Caki2 (cell line): ENCODE data around the gene PAPOLB. TPM values are rescaled to one million over a fixed set of nuclear protein-coding genes. Genes with fewer than 3 reads are reported as not detected.

Experiments
- DNase-seq: peaks from one replicate; pipeline ENCODE4 v3.0.0-alpha.2; 2015; ENCODE audit warnings: low read depth
- in situ Hi-C: cut with HindIII; loops from 2 replicates; pipeline ENCODE4 v1.10.0; 2016; ENCODE audit warnings: low sequenced_read_pairs, low pct_unique_long_range_greater_than_20kb, mixed read lengths
- total RNA-seq: library from RNA; depleted of rRNA; stranded (reverse); fragments of >200 nt; shearing (Covaris generic); gene quantifications from 2 replicates; pipeline ENCODE4 v1.2.3, GENCODE V29; 2014; ENCODE audit warnings: low replicate concordance

Gene PAPOLB
- total RNA-seq, 1 experiment from 2014 or later, result not detected

GRCh38 chr7:4851459-4852422 is 10.1 kb downstream of the PAPOLB start:
- DNase-seq, result no peak
- in situ Hi-C loops, result no loop called here

GRCh38 chr7:4850262-4850795 is 11.5 kb downstream of the PAPOLB start:
- in situ Hi-C loops, result no loop called here
- DNase-seq, result no peak

GRCh38 chr7:4849390-4849789 is 12.4 kb downstream of the PAPOLB start:
- no peak for DNase-seq
- in situ Hi-C loops, result no loop called here

GRCh38 chr7:4845740-4846142 is 16.1 kb downstream of the PAPOLB start:
- in situ Hi-C loops, result no loop called here
- no peak for DNase-seq

DNA sequence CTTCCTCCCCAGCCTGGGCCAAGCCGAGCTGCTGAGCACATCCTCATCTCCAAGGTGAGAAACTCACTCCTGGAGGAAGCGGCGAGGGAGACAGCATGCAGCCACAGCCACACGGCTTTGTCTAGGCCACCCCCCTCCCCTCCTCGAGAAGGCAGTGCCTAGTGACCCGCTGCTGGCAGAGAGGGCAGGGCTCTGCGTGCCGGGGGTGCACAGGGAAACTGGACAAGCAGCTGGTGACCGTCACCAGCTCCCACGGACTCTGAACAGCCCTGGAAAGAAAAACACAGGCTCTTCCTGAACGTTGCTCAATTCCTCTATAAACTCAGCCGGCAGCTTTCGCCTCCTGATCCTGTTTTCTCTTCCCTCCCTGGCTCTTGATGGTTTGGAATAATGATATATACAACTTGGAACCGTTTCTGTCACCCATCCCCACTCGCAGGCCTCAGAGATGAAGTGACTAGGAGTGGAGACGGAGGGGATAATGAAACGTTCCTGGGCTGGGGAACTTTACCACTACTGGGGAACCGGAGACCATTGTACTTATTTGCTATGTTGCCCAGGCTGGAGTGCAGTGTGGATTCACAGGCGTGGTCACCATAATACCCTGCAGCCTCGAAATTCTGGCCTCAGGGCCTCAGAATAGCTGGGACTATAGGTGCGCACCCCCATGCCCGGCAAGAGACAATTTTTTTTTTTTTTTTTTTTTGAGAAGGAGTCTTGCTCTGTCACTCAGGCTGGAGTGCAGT is 19.3 kb downstream of the PAPOLB start:
- in situ Hi-C loops, result no loop called here
- no peak for DNase-seq

DNA sequence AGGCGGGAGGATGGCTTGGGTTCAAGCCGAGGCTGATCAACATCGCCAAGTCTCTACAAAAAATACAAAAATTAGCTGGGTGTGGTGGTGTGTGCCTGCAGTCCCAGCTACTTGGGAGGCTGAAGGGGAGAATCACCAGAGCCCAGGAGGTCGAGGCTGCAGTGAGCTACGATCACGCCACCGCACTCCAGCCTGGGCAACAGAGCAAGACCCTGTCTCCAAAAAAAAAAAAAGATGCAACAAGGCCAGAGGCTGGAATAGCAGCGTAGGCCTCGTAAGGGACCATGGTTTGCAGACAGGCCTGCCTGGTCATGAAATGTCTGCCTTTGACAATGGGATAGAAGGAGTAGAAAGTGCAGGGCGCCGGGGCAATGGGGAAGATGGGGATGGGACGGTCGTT is 20.0 kb downstream of the PAPOLB start:
- no peak for DNase-seq
- in situ Hi-C loops, result no loop called here

GRCh38 chr7:4841007-4841784 is 20.6 kb downstream of the PAPOLB start:
- DNase-seq, result no peak
- in situ Hi-C loops, result no loop called here

DNA sequence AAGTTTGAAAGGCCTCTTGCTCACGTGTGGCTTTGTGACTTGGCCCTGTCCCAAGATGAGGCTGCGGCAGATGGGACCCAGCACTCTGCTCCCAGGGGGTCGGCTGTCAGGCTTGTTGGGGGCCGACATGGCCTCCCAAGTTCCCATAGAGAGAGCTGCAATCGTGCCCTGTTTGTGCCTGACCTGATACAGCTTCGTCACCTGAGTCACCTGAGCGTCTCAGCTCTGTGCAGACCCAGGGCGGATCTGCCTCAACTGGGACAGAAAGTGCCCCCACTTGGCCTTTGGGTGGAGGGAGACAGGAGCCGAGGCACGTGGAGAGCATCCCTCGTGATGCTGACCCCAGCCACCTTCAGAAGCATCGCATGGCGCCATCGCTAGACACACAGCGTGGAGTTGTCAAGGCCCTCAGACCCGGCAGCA is 21.7 kb downstream of the PAPOLB start:
- DNase-seq, result no peak
- in situ Hi-C loops, result no loop called here

DNA sequence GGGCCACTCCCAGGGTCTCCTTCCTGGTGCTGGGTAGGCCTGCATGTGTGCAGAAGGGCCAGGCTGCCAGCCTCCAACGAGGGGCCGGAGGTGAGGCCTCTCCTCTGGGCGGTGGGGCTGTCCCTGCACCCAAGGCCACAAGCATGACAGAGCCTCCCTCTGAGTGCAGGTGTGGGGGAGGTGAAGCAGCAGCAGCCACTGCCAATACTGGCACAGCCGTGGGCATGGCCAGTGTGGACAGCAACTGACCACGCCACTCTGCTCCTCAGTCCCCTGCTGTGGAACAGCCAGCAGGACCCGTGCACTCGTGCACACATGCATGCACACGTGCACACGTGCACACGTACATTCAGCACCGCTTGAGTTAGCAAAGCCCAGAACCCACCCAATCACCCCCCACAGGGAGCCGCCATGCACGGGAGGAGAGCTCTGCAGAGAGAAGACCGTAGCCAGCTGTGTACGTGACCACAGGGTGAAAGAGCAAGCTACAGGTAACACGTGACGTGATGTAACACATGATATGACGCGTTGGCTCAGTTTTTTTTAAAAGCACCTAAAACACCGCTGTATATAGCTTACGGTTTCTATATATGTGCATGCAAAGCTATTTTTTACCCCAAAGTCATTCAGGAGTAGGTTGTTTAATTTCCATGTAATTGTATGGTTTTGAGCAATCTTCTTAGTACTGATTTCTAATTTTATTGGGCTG is 23.1 kb downstream of the PAPOLB start:
- in situ Hi-C loops, result no loop called here
- no peak for DNase-seq

DNA sequence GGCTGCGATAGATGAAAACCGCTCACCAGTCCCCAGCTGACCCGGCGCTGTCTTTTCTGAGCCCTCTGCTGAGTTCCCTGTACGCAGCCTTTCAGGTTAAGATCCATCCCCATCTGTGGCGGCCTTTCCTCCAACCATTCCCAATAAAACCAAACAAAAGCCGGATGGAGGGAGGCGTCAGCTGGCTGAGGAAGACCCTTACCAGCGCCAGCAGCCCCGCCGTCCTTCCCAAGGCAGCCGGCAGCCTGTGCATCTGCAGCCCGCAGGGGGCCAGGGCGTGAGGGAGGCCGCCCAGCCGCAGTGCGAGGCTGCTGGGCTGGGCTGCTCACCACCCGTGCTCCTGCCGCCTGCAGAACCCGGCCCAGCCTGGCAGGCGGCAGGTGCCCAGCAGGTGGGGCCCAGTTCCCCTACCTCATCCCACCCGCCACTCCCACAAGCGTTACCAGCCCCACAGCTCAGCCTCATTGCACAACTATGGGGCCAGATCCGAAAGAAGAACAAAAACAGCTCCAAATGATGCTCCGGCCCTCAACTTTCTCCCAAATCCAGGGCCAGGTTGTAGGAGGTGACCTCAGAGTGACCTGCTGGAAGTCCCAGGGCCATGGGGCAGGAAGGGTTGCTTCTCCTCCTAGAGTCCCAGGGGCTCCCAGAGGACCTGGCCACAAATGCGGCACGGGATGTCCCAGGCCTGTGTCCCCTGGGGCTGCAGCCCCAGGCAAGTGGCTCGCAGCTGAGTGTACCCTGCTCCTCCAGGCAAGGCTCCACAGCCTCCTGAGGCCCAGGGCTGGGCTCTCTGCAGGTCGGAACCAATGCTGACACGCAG is 23.8 kb downstream of the PAPOLB start:
- in situ Hi-C loops, result no loop called here
- DNase-seq, result no peak

GRCh38 chr7:4837041-4837802 is 24.6 kb downstream of the PAPOLB start:
- in situ Hi-C loops, result no loop called here
- DNase-seq, result no peak

- DNase-seq, result no peak
- in situ Hi-C loops, result no loop called here
Observed at GRCh38 chr7:4836206-4836661, 25.6 kb downstream of the PAPOLB start.

GRCh38 chr7:4835398-4836205 is 26.2 kb downstream of the PAPOLB start:
- in situ Hi-C loops, result no loop called here
- DNase-seq, result no peak

DNA sequence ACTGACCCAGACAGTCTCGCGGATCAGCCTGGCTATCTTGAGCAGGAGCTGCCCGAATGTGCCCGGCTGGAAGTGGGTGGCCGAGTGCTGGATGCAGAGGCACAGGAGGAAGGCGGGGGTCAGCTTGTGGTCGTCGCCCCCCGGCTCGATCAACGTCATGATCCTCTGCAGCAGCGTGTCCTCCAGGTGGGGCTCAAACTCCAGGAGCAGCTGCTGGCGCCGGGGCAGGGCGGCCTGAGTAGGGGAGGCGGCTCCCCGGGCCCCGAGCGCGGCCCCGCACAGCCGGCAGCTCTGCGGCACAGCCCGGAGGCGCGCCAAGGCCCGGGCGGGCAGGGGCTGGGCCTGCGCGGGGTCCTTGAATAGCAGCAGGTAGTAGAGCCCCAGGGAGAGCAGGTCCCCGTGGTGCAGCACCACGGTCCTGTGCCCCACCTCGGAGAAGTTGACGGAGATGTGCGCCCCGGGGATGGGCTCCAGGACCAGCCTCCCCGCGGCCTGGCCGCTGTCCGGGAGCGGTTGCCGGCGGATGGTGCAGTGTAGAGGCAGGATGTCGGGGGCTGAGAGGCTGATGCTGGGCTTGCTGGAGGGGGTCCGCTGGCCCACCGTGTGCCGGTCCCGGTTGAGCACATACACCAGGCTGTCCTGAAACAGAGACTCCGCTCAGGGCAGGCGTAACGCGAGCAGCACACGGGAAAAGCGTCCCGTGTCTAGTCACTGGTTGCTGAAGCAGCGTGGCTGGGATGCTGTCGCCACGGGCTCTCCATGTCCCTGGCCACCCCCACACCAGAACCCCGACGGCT is 27.0 kb downstream of the PAPOLB start:
- in situ Hi-C loops, result no loop called here
- no peak for DNase-seq
